ENCODE measurements around the gene PDE4A. TPM values are rescaled to one million over a fixed set of nuclear protein-coding genes. Genes with fewer than 3 reads are reported as not detected.
"Not testable (repeated sequence)": the region's sequence is repeated elsewhere in the genome, so short reads cannot be mapped to it uniquely, and the experiment has no call there.

The PDE4A gene
- total and polyA plus RNA-seq, 5 donors, result 5.5 to 14.2 (median 10.9) TPM

- ATAC-seq (peak; percentile 10 to 23), DNase-seq (peak in 1 of 3 donors; percentile 59)
- Histone ChIP-seq H3K4me3 (ENCODE audit: low read length) (no peak overlapping the region), H3K4me1 (ENCODE audit: control insufficient read depth, insufficient read depth, low read length) (no peaks in the 10 kb centered on the region), H3K27me3 (ENCODE audit: control insufficient read depth, insufficient read depth) (no peaks in the 10 kb centered on the region), H3K27ac (ENCODE audit: low read length) (no peak overlapping the region), H3K9me3 (ENCODE audit: control insufficient read depth, low read length) (no peaks in the 10 kb centered on the region)
- intact Hi-C loops (cut with DNase I), result no loop called here
- WGBS, result 82% methylated on average over 25 of the region's 25 CpGs
Measured at GRCh38 chr19:10450853-10451609, 30.7 kb downstream of the PDE4A start.

DNA sequence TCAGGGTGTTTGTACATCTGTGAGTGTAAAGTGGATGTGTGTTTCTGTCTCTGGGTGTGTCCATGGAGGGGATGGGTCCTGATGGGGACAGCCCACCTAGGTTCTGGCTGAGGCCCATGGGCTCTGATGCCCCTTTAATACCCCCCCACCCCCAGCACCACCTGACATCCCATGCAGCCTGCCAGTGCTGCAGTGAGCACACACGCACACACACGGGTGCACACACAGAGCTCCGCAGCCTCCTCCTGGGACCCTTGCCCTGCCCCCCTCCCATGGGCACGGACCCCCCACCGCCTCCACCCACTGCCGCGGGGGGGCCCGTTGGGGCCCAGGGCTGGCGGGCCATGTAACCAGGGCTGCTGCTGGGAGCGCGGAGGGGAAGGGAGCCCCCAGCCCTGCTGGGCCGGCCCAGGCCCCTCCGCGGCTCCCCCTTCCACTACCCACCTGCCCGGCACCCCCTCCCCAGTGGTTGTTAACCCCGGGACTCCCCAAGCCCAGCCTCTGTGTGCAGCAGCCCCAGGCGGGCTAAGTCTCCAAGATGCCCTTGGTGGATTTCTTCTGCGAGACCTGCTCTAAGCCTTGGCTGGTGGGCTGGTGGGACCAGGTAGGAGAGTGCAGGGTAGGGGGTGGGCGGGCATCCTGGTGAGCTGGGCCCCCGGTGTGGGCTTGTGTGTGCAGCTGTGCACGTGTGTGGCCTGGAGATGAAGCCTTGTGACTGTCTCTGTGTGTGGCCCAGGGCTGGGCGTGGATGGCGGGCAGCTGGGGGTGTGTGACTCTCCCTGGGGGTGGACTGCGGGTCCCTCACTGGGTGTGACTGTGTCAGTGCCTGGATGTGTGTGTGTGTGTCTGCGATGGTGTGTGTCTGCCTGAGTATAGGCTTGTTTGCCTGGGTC, 32.6 kb downstream of the PDE4A start:
- no peak for ATAC-seq
- H3K9me3 ChIP-seq (ENCODE audit: control insufficient read depth, low read length), result no peaks in the 10 kb centered on the region
- H3K4me3 ChIP-seq (ENCODE audit: low read length), result no peak overlapping the region
- H3K27ac ChIP-seq (ENCODE audit: low read length), result no peak overlapping the region
- intact Hi-C loops (cut with DNase I), result no loop called here
- no peaks in the 10 kb centered on the region for H3K27me3 ChIP-seq (ENCODE audit: control insufficient read depth, insufficient read depth)
- no peak for DNase-seq
- WGBS, result 59% methylated on average over 25 of the region's 25 CpGs
- no peaks in the 10 kb centered on the region for H3K4me1 ChIP-seq (ENCODE audit: control insufficient read depth, insufficient read depth, low read length)

GRCh38 chr19:10453852-10454251, 33.5 kb downstream of the PDE4A start:
- intact Hi-C loops (cut with DNase I), result no loop called here
- no peaks in the 10 kb centered on the region for H3K27me3 ChIP-seq (ENCODE audit: control insufficient read depth, insufficient read depth)
- DNase-seq, result no peak
- no peak overlapping the region for H3K4me3 ChIP-seq (ENCODE audit: low read length)
- 65% methylated on average over 4 of the region's 4 CpGs for WGBS
- H3K4me1 ChIP-seq (ENCODE audit: control insufficient read depth, insufficient read depth, low read length), result no peaks in the 10 kb centered on the region
- ATAC-seq, result no peak
- H3K9me3 ChIP-seq (ENCODE audit: control insufficient read depth, low read length), result no peaks in the 10 kb centered on the region
- H3K27ac ChIP-seq (ENCODE audit: low read length), result no peak overlapping the region

GRCh38 chr19:10454267-10454666, 33.9 kb downstream of the PDE4A start:
- Histone ChIP-seq H3K4me1 (ENCODE audit: control insufficient read depth, insufficient read depth, low read length) (no peaks in the 10 kb centered on the region), H3K27me3 (ENCODE audit: control insufficient read depth, insufficient read depth) (no peaks in the 10 kb centered on the region), H3K4me3 (ENCODE audit: low read length) (no peak overlapping the region), H3K27ac (ENCODE audit: low read length) (no peak overlapping the region), H3K9me3 (ENCODE audit: control insufficient read depth, low read length) (no peaks in the 10 kb centered on the region)
- 43% methylated on average over 5 of the region's 5 CpGs for WGBS
- ATAC-seq (no peak), DNase-seq (no peak)
- intact Hi-C loops (cut with DNase I), result no loop called here

DNA sequence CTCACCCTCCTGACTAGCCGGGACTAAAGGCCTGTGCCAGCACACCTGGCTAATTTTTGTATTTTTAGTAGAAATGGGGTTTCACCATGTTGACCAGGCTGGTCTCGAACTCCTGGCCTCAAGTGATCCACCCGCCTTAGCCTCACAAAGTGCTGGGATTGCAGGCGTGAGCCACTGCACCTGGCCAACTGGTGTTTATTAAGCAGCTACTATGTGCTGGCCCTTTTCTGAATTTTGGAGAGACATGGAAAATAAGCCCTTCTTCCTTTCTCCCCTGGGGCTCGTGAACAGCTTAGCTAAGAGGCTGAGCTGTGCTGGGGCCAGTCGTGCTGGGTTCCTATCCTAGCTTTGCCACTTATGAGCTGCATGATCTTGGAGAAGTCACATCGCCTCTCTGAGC, 38.4 kb downstream of the PDE4A start:
- WGBS, result 92% methylated on average over 7 of the region's 7 CpGs
- H3K4me3 ChIP-seq (ENCODE audit: low read length), result not testable (repeated sequence)

DNA sequence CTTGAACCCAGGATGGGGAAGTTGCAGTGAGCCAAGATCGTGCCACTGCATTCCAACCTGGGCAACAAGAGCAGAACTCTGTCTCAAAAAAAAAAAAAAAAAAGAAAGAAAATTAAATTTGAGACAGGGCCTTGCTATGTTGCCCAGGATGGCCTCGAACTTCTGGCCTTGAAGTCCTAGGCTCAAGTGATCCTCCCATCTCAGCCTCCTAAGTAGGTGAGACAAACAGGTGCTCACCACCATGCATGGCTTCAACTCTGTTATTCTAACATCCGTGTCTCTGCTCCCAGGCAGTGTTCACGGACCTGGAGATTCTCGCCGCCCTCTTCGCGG, 40.3 kb downstream of the PDE4A start:
- no peak for DNase-seq
- no peak for ATAC-seq
- H3K27me3 ChIP-seq (ENCODE audit: control insufficient read depth, insufficient read depth), result no peaks in the 10 kb centered on the region
- no peaks in the 10 kb centered on the region for H3K9me3 ChIP-seq (ENCODE audit: control insufficient read depth, low read length)
- intact Hi-C loops (cut with DNase I), result no loop called here
- H3K27ac ChIP-seq (ENCODE audit: low read length), result no peak overlapping the region
- 44% methylated on average over 8 of the region's 8 CpGs for WGBS
- H3K4me3 ChIP-seq (ENCODE audit: low read length), result no peak overlapping the region
- peaks cover 4% of the 10 kb centered on the region for H3K4me1 ChIP-seq (ENCODE audit: control insufficient read depth, insufficient read depth, low read length)

More for the DNA sequence above, 38.4 kb downstream of the PDE4A start:
- H3K27me3 ChIP-seq (ENCODE audit: control insufficient read depth, insufficient read depth); H3K27ac ChIP-seq (ENCODE audit: low read length); H3K4me1 ChIP-seq (ENCODE audit: control insufficient read depth, insufficient read depth, low read length); ATAC-seq; H3K9me3 ChIP-seq (ENCODE audit: control insufficient read depth, low read length); DNase-seq; intact Hi-C loops (cut with DNase I): not testable (repeated sequence)

DNA sequence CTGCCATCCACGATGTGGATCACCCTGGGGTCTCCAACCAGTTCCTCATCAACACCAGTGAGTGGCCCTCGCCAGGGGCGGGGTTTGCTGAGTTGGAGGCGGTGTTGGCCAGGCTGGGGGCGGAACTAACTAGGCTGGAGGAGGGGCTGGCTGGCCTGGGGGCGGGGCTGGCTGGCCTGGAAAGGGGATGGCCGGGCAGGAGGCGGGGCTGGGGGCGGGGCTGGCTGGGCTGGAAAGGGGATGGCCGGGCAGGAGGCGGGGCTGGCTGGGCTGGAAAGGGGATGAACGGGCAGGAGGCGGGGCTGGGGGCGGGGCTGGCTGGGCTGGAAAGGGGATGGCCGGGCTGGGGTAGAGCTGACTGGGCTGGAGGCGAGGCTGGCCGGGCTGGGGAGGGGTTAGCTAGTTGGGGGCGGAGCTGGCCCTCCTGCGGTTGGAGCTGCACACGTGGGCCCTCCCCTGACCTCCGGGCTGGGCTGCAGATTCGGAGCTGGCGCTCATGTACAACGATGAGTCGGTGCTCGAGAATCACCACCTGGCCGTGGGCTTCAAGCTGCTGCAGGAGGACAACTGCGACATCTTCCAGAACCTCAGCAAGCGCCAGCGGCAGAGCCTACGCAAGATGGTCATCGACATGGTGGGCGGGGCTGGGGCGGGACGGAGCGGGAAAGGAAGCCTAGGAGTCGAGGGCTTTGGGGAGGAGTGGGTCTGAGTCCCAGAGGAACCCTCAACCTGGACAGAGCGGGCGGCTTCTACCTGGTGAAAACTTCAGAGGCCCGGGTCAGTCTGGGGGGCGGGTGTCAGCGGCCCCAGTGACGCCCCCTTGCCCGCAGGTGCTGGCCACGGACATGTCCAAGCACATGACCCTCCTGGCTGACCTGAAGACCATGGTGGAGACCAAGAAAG, 41.0 kb downstream of the PDE4A start:
- Histone ChIP-seq H3K4me1 (ENCODE audit: control insufficient read depth, insufficient read depth, low read length) (peaks cover 4% of the 10 kb centered on the region), H3K27ac (ENCODE audit: low read length) (no peak overlapping the region), H3K27me3 (ENCODE audit: control insufficient read depth, insufficient read depth) (no peaks in the 10 kb centered on the region), H3K4me3 (ENCODE audit: low read length) (peak overlapping the region; percentile 27), H3K9me3 (ENCODE audit: control insufficient read depth, low read length) (no peaks in the 10 kb centered on the region)
- 8% methylated on average over 45 of the region's 45 CpGs for whole genome bisulfite sequencing
- peak; percentile 94 to 98 (median 98) for DNase-seq
- intact Hi-C loops (cut with DNase I), result no loop called here
- peak; percentile 97 to 98 for ATAC-seq

- H3K4me3 ChIP-seq (ENCODE audit: low read length); H3K27ac ChIP-seq (ENCODE audit: low read length); H3K27me3 ChIP-seq (ENCODE audit: control insufficient read depth, insufficient read depth); intact Hi-C loops (cut with DNase I); H3K9me3 ChIP-seq (ENCODE audit: control insufficient read depth, low read length); ATAC-seq; H3K4me1 ChIP-seq (ENCODE audit: control insufficient read depth, insufficient read depth, low read length): not testable (repeated sequence)
- 92% methylated on average over 15 of the region's 15 CpGs for WGBS
- peak in 1 of 3 donors; percentile 27 for DNase-seq
Measured at GRCh38 chr19:10462042-10462441, 41.7 kb downstream of the PDE4A start.

DNA sequence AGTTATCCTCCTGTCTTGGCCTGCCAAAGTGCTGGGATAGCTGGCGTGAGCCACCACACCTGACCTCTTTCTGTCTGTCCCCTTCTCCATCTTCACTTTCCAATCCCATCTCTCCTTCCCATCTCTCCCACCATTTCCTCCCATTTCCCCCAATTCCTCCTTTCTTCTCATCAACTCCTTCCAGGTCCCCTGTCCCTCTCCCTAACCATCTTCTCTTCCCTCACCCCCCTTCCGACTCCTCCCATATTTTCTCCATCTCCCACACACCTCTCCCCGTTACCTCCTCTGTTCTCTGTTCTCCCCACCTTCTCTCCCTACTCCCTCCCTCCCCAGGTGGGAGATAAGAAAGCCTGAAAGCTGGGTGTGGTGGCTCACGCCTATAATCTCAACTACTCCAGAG, 42.2 kb downstream of the PDE4A start:
- Histone ChIP-seq H3K4me3 (ENCODE audit: low read length) (no peak overlapping the region), H3K4me1 (ENCODE audit: control insufficient read depth, insufficient read depth, low read length) (peaks cover 4% of the 10 kb centered on the region), H3K9me3 (ENCODE audit: control insufficient read depth, low read length) (no peaks in the 10 kb centered on the region), H3K27me3 (ENCODE audit: control insufficient read depth, insufficient read depth) (no peaks in the 10 kb centered on the region), H3K27ac (ENCODE audit: low read length) (no peak overlapping the region)
- intact Hi-C loops (cut with DNase I), result no loop called here
- ATAC-seq (no peak), DNase-seq (no peak)
- 93% methylated on average over 4 of the region's 4 CpGs for WGBS

DNA sequence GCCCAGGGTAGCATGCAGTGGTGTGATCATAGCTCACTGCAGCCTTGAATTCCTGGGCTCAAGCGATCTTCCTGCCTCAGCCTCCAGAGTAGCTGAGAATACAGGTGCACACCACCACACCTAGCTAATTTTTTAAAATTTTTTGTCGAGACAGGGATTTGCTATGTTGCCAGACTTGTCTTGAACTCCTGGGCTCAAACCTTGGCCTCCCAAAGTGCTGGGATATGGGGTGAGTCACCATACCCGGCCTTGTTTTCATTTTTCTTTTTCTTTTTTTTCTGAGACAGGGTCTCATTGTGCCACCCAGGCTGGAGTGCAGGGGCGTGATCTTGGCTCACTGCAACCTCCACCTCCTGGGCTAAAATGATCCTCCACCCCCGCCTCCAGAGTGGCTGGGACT, 44.1 kb downstream of the PDE4A start:
- Histone ChIP-seq H3K27me3 (ENCODE audit: control insufficient read depth, insufficient read depth) (no peaks in the 10 kb centered on the region), H3K4me1 (ENCODE audit: control insufficient read depth, insufficient read depth, low read length) (peaks cover 4% of the 10 kb centered on the region), H3K4me3 (ENCODE audit: low read length) (no peak overlapping the region), H3K9me3 (ENCODE audit: control insufficient read depth, low read length) (no peaks in the 10 kb centered on the region), H3K27ac (ENCODE audit: low read length) (no peak overlapping the region)
- 91% methylated on average over 5 of the region's 5 CpGs for WGBS
- intact Hi-C loops (cut with DNase I), result no loop called here
- DNase-seq, result no peak
- no peak for ATAC-seq
